SIG-M5 treated with dmso at 0.1 percent for 504 hours (cell line): ENCODE results near the gene OR6K6.

ENCODE experiments used
- DNase-seq: peaks from one replicate; lab custom pipeline; 2025; ENCODE audit not compliant: unreplicated experiment; lab: John Stamatoyannopoulos, UW

Gene OR6K6

GRCh38 chr1:158754420-158754819, at the start of gene OR6K6:
Gene OR6K6 (plus strand): TSS chr1:158754720. CDS start chr1:158754888, 168 bp downstream.
- DNase-seq = no peak

- DNase-seq = no peak
Observed at GRCh38 chr1:158706096-158706495, 48.4 kb upstream of the OR6K6 start.

- DNase-seq = no peak
Observed at GRCh38 chr1:158711098-158711497, 43.4 kb upstream of the OR6K6 start.

GRCh38 chr1:158714754-158715153, 39.8 kb upstream of the OR6K6 start:
- DNase-seq = no peak

GRCh38 chr1:158716335-158716734, 38.2 kb upstream of the OR6K6 start:
- no peak for DNase-seq

- no peak for DNase-seq
Observed at GRCh38 chr1:158717344-158717743, 37.2 kb upstream of the OR6K6 start.

- DNase-seq = no peak
Observed at GRCh38 chr1:158719664-158720063, 34.9 kb upstream of the OR6K6 start.

GRCh38 chr1:158720620-158721019, 33.9 kb upstream of the OR6K6 start, which contains the start of gene OR6K3:
Gene OR6K3 (minus strand): TSS chr1:158720720. CDS start chr1:158718115, 2,605 bp downstream.
- DNase-seq = no peak

- DNase-seq = no peak
Observed at GRCh38 chr1:158724442-158724841, 30.1 kb upstream of the OR6K6 start.

- no peak for DNase-seq
Observed at GRCh38 chr1:158728510-158729225, 25.9 kb upstream of the OR6K6 start.

GRCh38 chr1:158730453-158730852, 24.1 kb upstream of the OR6K6 start:
- DNase-seq = no peak

GRCh38 chr1:158731707-158732106, 22.8 kb upstream of the OR6K6 start:
- DNase-seq = no peak

- DNase-seq = no peak
Observed at GRCh38 chr1:158732524-158732923, 22.0 kb upstream of the OR6K6 start.

- no peak for DNase-seq
Observed at GRCh38 chr1:158735848-158736247, 18.7 kb upstream of the OR6K6 start.

- no peak for DNase-seq
Observed at GRCh38 chr1:158752155-158752712, 2.3 kb upstream of the OR6K6 start.

- no peak for DNase-seq
Observed at GRCh38 chr1:158771950-158772866, 17.7 kb downstream of the OR6K6 start, which contains the start of gene OR6N1. Gene OR6N1 (minus strand): TSS chr1:158772195. CDS start chr1:158766682, 5,513 bp downstream.

GRCh38 chr1:158781104-158781503, 26.6 kb downstream of the OR6K6 start, which contains the start of gene OR6N2:
Gene OR6N2 (minus strand): TSS chr1:158781204. CDS start chr1:158777635, 3,569 bp downstream.
- DNase-seq = no peak

- DNase-seq = peak; percentile 16
Observed at GRCh38 chr1:158793604-158794003, 39.1 kb downstream of the OR6K6 start.

GRCh38 chr1:158794247-158794646, 39.7 kb downstream of the OR6K6 start:
- no peak for DNase-seq

- DNase-seq = no peak
Observed at GRCh38 chr1:158798531-158798930, 44.0 kb downstream of the OR6K6 start.

GRCh38 chr1:158799689-158800088, 45.2 kb downstream of the OR6K6 start:
- peak; percentile 2 for DNase-seq
